ENCODE results near the gene PXDN.
"Not testable (repeated sequence)": the region's sequence is repeated elsewhere in the genome, so short reads cannot be mapped to it uniquely, and the experiment has no call there.

Gene PXDN

GRCh38 chr2:1622521-1623200, 121.7 kb downstream of the PXDN start:
- no peak for DNase-seq

- DNase-seq, result not testable (repeated sequence)
Measured at GRCh38 chr2:1621976-1622375, 122.3 kb downstream of the PXDN start.

- no peak for DNase-seq
Measured at GRCh38 chr2:1621501-1621900, 122.8 kb downstream of the PXDN start.

- no peak for DNase-seq
Measured at GRCh38 chr2:1621041-1621440, 123.3 kb downstream of the PXDN start.

- no peak for DNase-seq
Measured at GRCh38 chr2:1620081-1620480, 124.2 kb downstream of the PXDN start.

- DNase-seq, result no peak
Measured at GRCh38 chr2:1619556-1619955, 124.8 kb downstream of the PXDN start.

GRCh38 chr2:1618974-1619373, 125.3 kb downstream of the PXDN start:
- DNase-seq, result no peak

GRCh38 chr2:1618191-1618961, 125.9 kb downstream of the PXDN start:
- no peak for DNase-seq

- no peak for DNase-seq
Measured at GRCh38 chr2:1617425-1618021, 126.8 kb downstream of the PXDN start.

GRCh38 chr2:1614564-1614963, 129.8 kb downstream of the PXDN start:
- DNase-seq, result no peak

- no peak for DNase-seq
Measured at GRCh38 chr2:1613731-1614354, 130.5 kb downstream of the PXDN start.

- no peak for DNase-seq
Measured at GRCh38 chr2:1613078-1613445, 131.3 kb downstream of the PXDN start.

GRCh38 chr2:1612391-1613077, 131.8 kb downstream of the PXDN start:
- DNase-seq, result no peak

- DNase-seq, result no peak
Measured at GRCh38 chr2:1611886-1612285, 132.4 kb downstream of the PXDN start.

GRCh38 chr2:1610096-1610485, 134.2 kb downstream of the PXDN start:
- DNase-seq, result no peak

- no peak for DNase-seq
Measured at GRCh38 chr2:1609485-1610095, 134.7 kb downstream of the PXDN start.

- DNase-seq, result no peak
Measured at GRCh38 chr2:1609040-1609439, 135.3 kb downstream of the PXDN start.

- no peak for DNase-seq
Measured at GRCh38 chr2:1607971-1608688, 136.2 kb downstream of the PXDN start.

GRCh38 chr2:1607236-1607920, 136.9 kb downstream of the PXDN start:
- no peak for DNase-seq

- no peak for DNase-seq
Measured at GRCh38 chr2:1606421-1607235, 137.7 kb downstream of the PXDN start.

- DNase-seq, result no peak
Measured at GRCh38 chr2:1606046-1606400, 138.3 kb downstream of the PXDN start.
